Measurements from ENCODE around the gene HNRNPC. TPM values are rescaled to one million over a fixed set of nuclear protein-coding genes. Genes with fewer than 3 reads are reported as not detected.
"Not testable (repeated sequence)": the region's sequence is repeated elsewhere in the genome, so short reads cannot be mapped to it uniquely, and the experiment has no call there.

HNRNPC gene
- total RNA-seq, 1 donor from 2014 or later, result 388 TPM

DNA sequence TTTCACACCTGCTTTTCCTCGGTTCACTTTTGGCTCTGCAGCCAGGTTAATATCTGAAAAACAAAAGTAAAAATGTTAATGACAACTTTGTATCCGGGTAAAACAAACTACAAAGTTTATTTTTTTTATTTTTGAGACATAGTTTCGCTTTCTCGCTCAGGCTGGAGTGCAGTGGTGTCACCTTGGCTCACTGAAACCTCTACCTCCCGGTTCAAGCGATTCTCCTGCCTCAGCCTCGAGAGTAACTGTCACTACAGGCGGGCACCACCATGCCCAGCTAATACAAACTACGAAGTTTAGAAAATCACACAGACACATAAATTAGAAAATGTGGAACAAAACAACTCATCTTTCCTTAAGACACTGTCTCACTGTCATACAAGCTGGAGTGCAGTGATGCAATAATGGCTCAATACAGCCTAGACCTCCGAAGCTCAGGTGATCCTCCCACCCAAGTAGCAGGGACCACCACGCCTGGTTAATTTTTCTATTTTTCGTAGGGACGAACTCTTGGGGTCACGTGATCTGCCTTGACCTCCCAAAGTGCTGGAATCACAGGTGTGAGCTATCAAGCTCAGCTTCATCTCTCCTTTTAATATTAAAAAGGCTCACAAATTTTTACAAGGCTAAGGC is 38.1 kb downstream of the HNRNPC start:
- peaks cover 60% of the 10 kb centered on the region for H3K4me1 ChIP-seq

DNA sequence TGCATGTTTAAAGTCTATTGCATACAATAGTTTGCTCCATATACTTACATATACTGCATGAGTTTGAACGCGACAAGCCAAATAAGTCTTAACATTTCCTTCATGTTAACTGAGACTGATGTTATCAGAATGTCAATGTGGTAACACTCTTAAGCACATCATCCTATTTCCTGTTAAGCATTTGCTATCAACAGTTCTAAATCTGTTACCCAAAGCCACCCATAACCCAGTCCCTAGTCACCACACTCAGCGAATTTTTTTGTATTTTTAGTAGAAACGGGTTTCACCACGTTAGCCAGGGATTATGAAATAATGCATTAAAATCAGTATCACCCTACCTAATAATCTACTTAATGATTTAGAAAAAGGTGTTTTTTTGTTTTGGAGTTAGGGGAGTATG is 39.4 kb downstream of the HNRNPC start:
- Histone ChIP-seq H3K4me3 (no peak overlapping the region), H3K27me3 (ENCODE audit: low read depth) (no peaks in the 10 kb centered on the region), H3K27ac (no peak overlapping the region), H3K36me3 (peaks cover 98% of the 10 kb centered on the region), H3K4me1 (peaks cover 47% of the 10 kb centered on the region), H3K9me3 (no peaks in the 10 kb centered on the region)
- TF ChIP-seq, protein P1, sequence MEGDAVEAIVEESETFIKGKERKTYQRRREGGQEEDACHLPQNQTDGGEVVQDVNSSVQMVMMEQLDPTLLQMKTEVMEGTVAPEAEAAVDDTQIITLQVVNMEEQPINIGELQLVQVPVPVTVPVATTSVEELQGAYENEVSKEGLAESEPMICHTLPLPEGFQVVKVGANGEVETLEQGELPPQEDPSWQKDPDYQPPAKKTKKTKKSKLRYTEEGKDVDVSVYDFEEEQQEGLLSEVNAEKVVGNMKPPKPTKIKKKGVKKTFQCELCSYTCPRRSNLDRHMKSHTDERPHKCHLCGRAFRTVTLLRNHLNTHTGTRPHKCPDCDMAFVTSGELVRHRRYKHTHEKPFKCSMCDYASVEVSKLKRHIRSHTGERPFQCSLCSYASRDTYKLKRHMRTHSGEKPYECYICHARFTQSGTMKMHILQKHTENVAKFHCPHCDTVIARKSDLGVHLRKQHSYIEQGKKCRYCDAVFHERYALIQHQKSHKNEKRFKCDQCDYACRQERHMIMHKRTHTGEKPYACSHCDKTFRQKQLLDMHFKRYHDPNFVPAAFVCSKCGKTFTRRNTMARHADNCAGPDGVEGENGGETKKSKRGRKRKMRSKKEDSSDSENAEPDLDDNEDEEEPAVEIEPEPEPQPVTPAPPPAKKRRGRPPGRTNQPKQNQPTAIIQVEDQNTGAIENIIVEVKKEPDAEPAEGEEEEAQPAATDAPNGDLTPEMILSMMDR (IDR thresholded peaks at IDR 0.05), result no peak
- ATAC-seq (peak; percentile 43 to 59), DNase-seq (no peak)
- intact Hi-C loops (cut with DNase I), result no loop called here

More for the DNA sequence above, 38.1 kb downstream of the HNRNPC start:
- intact Hi-C loops (cut with DNase I), result no loop called here
- Histone ChIP-seq H3K36me3 (peaks cover 96% of the 10 kb centered on the region), H3K27ac (no peak overlapping the region), H3K4me3 (no peak overlapping the region), H3K27me3 (ENCODE audit: low read depth) (no peaks in the 10 kb centered on the region), H3K9me3 (no peaks in the 10 kb centered on the region)
- TF ChIP-seq, protein P1 (IDR thresholded peaks at IDR 0.05), result no peak
- no peak for ATAC-seq
- DNase-seq, result no peak

DNA sequence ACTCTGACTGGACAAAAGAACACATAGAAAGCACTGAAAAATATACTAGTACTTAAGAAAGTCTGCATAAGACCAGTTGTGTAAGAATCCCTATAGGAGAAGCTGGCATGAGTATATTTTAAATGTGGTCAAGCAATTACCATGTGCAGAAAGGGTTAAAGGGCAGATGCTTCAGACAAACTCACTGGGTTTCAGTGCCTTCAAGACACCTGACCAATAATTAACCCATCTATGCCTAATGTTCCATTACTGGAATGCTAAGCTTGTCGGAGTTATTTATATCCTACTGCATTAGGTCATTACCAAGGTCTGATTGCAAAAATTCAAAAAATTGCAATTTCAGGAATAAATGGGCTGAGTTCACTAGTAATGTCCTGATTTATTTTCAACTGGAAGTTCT is 41.3 kb downstream of the HNRNPC start:
- Histone ChIP-seq H3K27ac (no peak overlapping the region), H3K36me3 (peaks cover 98% of the 10 kb centered on the region), H3K27me3 (ENCODE audit: low read depth) (no peaks in the 10 kb centered on the region), H3K4me3 (no peak overlapping the region), H3K9me3 (no peaks in the 10 kb centered on the region), H3K4me1 (peaks cover 29% of the 10 kb centered on the region)
- ATAC-seq (no peak), DNase-seq (no peak)
- intact Hi-C loops (cut with DNase I), result no loop called here
- TF ChIP-seq, protein P1 (IDR thresholded peaks at IDR 0.05), result no peak

DNA sequence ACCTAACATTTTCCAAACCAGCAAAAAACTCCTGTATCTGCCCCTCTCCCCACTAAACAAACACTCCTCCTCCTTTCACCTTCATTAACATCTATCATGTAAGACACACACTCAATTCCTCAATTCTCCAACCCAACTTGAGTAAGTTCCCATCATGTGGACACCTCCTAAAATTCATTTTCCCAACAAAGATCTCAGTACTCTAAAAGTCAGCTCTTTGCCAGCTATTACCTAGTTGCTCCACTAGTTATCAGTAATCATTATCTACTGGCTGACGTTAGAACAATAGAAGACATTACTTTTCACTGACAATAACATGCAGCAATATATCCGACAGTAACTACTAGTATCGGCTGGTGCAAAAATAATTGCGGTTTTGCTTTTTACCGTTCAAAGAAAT is 42.1 kb downstream of the HNRNPC start:
- H3K27ac ChIP-seq, result no peak overlapping the region
- H3K4me3 ChIP-seq, result no peak overlapping the region
- H3K4me1 ChIP-seq, result peaks cover 21% of the 10 kb centered on the region
- H3K36me3 ChIP-seq, result peaks cover 98% of the 10 kb centered on the region
- TF ChIP-seq, protein P1 (IDR thresholded peaks at IDR 0.05), result no peak
- DNase-seq (no peak), ATAC-seq (no peak)
- no peaks in the 10 kb centered on the region for H3K9me3 ChIP-seq
- no peaks in the 10 kb centered on the region for H3K27me3 ChIP-seq (ENCODE audit: low read depth)
- intact Hi-C loops (cut with DNase I), result no loop called here

DNA sequence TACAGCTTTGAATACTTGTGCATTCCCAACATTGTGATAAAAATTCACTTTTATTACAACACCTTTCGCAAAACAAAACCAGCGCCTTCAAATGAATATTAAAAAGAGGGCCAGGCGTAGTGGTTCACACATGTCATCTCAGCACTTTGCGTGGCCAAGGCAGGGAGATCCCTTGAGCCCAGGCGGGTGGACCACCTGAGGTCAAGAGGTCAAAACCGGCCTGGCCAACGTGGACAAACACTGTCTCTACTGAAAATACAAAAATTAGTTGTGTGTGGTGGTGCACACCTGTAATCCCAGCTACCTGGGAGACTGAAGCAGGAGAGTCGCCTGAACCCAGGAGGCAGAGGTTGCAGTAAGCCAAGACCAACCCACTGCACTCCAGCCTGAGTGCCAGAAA is 42.8 kb downstream of the HNRNPC start:
- no peak for ATAC-seq
- TF ChIP-seq, protein P1 (IDR thresholded peaks at IDR 0.05), result no peak

DNA sequence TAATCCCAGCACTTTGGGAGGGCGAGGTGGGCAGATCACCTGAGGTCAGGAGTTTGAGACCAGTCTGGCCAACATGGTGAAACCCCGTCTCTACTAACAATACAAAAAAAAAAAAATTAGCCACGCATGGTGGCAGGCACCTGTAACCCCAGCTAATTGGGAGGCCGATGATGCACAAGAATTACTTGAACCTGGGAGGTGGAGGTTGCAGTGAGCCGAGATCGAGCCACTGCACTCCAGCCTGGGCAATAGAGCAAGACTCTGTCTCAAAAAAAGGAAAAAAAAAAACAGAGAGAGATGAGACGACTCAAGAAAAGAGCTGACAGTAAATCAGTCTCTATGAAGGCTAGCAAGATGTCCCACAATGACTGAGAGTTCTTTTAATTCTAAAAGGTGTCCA is 44.1 kb downstream of the HNRNPC start:
- peaks cover 97% of the 10 kb centered on the region for H3K36me3 ChIP-seq
- H3K27me3 ChIP-seq (ENCODE audit: low read depth); H3K27ac ChIP-seq; H3K4me1 ChIP-seq; intact Hi-C loops (cut with DNase I); ATAC-seq; DNase-seq; H3K9me3 ChIP-seq; H3K4me3 ChIP-seq: not testable (repeated sequence)

More for the DNA sequence above, 42.8 kb downstream of the HNRNPC start:
- Histone ChIP-seq H3K4me1 (peaks cover 14% of the 10 kb centered on the region), H3K9me3 (no peaks in the 10 kb centered on the region), H3K27ac (no peak overlapping the region), H3K27me3 (ENCODE audit: low read depth) (no peaks in the 10 kb centered on the region), H3K36me3 (peaks cover 97% of the 10 kb centered on the region), H3K4me3 (no peak overlapping the region)
- intact Hi-C loops (cut with DNase I), result no loop called here
- DNase-seq, result no peak
